ENCODE results near the gene RAB11FIP3.
"Not testable (repeated sequence)": the region's sequence is repeated elsewhere in the genome, so short reads cannot be mapped to it uniquely, and the experiment has no call there.

The RAB11FIP3 gene

DNA sequence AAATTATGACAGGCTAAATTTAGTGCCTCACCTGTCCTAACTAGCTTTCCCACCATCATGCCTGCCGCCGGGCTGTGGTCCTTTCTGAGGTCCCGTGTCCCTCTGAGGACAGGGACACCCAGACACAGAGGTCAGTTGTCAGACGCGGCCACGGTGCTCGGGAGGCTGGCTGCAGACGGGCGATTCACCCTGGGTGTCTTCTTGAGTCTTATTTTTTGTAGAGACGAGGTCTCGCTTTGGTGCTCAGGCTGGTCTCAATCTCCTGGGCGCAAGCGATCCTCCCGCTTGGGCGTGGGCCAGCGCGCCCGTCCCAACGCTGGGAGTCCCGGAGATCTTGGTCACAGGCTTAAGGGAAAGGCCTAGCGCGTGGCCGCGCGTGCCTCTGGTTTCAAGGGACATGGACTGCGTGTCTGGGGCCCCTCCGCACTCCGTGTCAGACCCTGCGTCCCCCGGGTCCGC lies 797 bp upstream of the RAB11FIP3 start:
- peak; percentile 37 for DNase-seq

DNA sequence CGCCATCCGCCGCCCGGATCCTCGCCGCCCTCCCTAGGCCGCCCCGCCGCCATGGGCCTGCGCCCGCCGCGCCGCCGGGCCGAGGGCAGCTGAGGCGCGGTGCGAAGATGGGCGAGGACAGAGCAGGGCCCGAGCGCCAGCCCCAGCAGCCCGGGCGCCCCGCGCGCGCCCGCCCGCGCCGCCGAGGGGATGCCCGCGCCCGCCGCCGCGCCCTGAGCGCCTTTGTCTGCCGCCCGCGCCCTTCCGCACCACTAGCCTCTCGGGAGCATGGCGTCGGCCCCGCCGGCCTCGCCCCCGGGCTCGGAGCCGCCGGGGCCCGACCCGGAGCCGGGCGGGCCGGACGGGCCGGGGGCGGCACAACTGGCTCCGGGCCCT lies 278 bp downstream of the RAB11FIP3 start:
- no peak for DNase-seq

- peak; percentile 38 for DNase-seq
Measured at GRCh38 chr16:426115-426905, 861 bp downstream of the RAB11FIP3 start.

DNA sequence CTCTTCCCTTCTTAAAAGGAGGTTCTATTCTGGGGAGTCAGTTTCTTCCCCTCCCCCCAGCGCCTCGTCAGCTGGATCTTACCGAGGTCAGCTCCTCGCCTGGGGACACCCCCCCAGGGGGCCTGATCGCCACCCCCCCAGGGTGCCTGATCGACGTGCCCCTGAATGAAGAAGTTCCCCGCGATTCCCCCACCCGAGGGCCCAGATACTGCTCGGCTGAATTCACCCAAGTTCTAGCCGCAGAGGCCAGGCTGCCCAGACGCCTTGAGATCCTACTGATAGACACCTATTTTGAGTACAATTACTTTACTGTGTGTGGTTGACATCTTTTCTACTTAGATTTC lies 1.4 kb downstream of the RAB11FIP3 start:
- no peak for DNase-seq

DNA sequence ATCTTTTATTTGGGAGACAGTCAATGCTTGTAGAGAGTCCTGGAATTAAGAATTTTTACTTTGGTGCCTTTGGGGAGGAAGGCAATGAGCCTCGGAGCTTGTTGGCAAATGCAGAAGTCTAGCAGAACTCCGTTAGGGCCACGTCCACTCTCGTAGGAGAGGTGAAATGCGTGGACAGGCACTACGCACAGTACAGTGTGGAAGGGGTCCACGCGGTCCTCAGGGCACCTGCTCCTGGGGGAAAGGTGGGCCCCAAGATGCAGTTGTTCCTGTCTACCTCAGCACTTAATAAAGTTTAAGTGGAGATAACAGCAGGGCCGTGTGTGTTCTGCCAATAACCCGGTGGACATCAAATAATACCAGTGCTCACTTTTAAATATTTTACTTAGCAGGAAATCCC lies 1.8 kb downstream of the RAB11FIP3 start:
- DNase-seq = no peak

- no peak for DNase-seq
Measured at GRCh38 chr16:430904-431303, 5.5 kb downstream of the RAB11FIP3 start.

DNA sequence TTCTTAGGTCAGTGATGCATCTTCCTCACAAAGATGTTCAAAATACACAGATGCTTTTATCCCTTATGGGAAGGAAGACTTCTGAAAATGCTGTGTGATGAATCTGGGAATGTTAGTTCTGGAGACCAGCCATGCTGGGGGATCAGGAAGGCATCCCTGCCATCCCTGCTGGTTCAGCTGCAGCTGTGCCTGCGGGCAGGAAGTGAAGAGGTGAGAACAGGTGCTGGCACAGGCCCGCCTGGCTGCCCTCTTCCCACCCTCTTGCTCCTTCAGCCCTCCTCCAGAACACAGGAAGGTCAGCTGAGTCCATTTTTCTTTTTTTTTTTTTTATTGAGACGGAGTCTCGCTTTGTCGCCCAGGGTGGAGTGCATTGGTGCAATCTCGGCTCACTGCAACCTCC lies 15.2 kb downstream of the RAB11FIP3 start:
- DNase-seq = no peak

- no peak for DNase-seq
Measured at GRCh38 chr16:441447-441846, 16.0 kb downstream of the RAB11FIP3 start.

- DNase-seq = no peak
Measured at GRCh38 chr16:442976-443375, 17.5 kb downstream of the RAB11FIP3 start.

DNA sequence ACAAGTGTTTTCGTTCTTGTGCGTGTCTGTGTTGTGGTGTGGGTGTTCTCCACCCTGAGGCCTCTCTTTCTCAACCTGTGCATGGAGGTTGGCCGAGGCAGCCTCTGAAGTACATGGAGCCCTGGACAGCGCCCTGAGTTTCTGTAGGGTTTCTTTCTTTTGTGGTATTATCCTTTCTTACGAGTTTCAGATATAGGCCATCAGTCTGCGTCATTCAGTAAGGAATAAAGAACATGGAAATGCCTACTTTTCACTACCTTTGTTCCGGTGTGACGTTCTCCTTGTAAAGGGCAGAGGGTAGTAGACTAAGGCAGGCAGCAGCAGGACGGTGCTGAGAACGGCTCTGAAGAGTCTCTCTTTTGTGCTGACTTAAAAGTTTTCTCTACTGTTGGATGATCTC lies 18.6 kb downstream of the RAB11FIP3 start:
- DNase-seq = no peak

DNA sequence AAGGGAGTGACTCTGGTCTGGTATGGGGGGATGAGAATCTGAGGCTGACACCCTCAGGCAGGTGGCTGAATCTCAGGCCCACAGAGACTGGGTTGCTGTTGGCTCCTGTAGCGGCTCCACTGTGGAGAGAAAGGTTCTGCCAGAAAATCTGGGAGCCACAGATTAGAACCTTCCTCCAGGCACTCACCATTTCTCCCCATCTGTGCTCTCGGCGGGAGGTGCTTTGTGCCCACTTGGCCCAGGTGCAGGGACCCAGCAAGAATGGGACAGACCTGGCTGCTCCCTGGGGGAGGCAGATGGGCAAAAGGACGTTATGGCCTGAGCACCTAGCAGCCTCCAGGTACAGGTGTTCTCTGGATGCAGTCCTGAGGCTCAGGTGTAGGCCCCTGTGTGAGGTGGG lies 20.1 kb downstream of the RAB11FIP3 start:
- no peak for DNase-seq

DNA sequence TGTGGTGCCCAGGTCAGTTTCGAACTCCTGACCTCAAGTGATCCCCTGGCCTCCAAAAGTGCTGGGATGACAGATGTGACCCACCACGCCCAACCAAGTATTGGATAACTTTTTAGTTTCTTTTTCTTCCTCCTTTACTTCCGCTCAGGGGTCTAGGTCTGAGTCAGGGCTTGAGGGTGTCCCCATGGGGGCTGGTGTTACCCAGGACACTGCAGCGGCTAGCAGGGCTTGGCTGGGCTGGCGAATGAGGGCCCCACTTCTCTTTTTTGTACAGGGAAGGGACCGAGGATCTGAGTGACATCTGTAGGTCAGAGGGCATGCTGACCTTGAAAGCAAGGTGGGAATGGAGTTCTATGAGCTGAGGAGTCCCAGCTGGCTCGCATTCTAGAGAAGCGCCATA lies 24.9 kb downstream of the RAB11FIP3 start:
- no peak for DNase-seq

GRCh38 chr16:450785-451512 lies 25.5 kb downstream of the RAB11FIP3 start:
- DNase-seq = no peak

DNA sequence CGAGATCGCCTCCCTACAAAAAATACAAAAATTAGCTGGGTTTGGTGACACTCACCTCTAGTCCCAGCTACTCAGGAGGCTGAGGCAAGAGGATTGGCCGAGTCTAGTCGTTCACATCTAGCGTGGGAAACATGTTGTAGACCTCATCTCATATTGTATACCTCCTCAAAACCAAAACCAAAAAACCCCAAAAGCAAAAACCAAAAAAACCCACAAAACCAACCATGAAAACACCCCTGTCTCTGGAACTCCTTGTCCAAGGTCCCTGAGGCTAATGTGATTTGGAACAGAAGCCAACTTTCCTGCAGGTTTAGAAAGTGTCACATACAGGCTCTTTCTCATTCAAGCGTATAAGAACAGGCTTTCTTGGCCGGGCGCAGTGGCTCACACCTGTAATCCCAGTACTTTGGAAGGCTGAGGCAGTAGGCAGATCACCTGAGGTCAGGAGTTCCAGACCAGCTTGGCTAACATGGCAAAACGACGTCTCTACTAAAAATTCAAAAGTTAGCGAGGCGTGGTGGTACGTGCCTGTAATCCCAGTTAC lies 29.0 kb downstream of the RAB11FIP3 start:
- no peak for DNase-seq

- no peak for DNase-seq
Measured at GRCh38 chr16:455453-455852, 30.0 kb downstream of the RAB11FIP3 start.

- no peak for DNase-seq
Measured at GRCh38 chr16:456891-457483, 31.5 kb downstream of the RAB11FIP3 start.

- no peak for DNase-seq
Measured at GRCh38 chr16:457732-458400, 32.4 kb downstream of the RAB11FIP3 start.

DNA sequence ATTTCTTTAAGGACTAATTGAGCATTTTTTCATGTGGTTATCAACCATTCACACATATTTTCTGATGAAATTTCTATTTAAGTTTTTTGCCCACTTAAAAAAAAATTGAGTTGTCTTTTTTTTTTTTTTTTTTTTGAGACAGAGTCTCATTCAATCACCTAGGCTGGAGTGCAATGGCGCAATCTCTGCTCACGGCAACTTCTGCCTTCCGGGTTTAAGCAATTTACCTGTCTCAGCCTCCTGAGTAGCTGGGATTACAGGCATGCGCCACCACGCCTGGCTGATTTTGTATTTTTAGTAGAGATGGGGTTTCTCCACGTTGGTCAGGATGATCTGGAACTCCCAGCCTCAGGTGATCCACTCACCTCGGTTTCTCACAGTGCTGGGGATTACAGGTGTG lies 34.3 kb downstream of the RAB11FIP3 start:
- no peak for DNase-seq

- DNase-seq = no peak
Measured at GRCh38 chr16:460787-461186, 35.3 kb downstream of the RAB11FIP3 start.

GRCh38 chr16:463071-463470 lies 37.6 kb downstream of the RAB11FIP3 start:
- DNase-seq = no peak

GRCh38 chr16:466651-467050 lies 41.2 kb downstream of the RAB11FIP3 start:
- no peak for DNase-seq

GRCh38 chr16:467249-467871 lies 41.9 kb downstream of the RAB11FIP3 start:
- DNase-seq = not testable (repeated sequence)
